PFSK-1 (cell line): ENCODE data around the gene SPATA46.

Source experiments
- FOXP2 ChIP-seq: optimal IDR thresholded peaks from 2 replicates; pipeline ENCODE3; 2011; ENCODE audit warnings: borderline replicate concordance, control low read depth, inconsistent platforms; ENCODE audit not compliant: insufficient read depth; ENCODE audit errors: extremely low read length, extremely low read depth
- POLR2AphosphoS5 ChIP-seq: IDR thresholded peaks from 2 replicates; pipeline ENCODE4 v1.6.1; 2012; ENCODE audit warnings: low read depth, mild to moderate bottlenecking, control low read depth, low read length, moderate library complexity
- SIN3A ChIP-seq: IDR thresholded peaks from 2 replicates; pipeline ENCODE4 v1.6.1; 2012; ENCODE audit warnings: mild to moderate bottlenecking, low read length, moderate library complexity, borderline replicate concordance; ENCODE audit not compliant: insufficient read depth
- TAF1 ChIP-seq: IDR thresholded peaks from 2 replicates; pipeline ENCODE4 v1.6.1; 2012; ENCODE audit warnings: low read length, control low read depth, borderline replicate concordance; ENCODE audit not compliant: insufficient read depth
- TF ChIP-seq, protein P1 (sequence below), 2 experiments: IDR thresholded peaks; 2 replicates each; pipeline versions ENCODE4 v1.6.1 to v1.8.0; 2011 to 2012; ENCODE audit warnings: low read depth in 2 of 2, low read length in 2 of 2, control low read depth in 1 of 2, inconsistent platforms in 1 of 2, mild to moderate bottlenecking in 1 of 2, moderate library complexity in 1 of 2; ENCODE audit not compliant: insufficient read depth in 1 of 2

Gene SPATA46

GRCh38 chr1:162397039-162397448 lies 20.4 kb upstream of the SPATA46 start:
- TF ChIP-seq FOXP2 (no peak), TAF1 (no peak), SIN3A (no peak), POLR2AphosphoS5 (no peak)
- TF ChIP-seq, protein P1, sequence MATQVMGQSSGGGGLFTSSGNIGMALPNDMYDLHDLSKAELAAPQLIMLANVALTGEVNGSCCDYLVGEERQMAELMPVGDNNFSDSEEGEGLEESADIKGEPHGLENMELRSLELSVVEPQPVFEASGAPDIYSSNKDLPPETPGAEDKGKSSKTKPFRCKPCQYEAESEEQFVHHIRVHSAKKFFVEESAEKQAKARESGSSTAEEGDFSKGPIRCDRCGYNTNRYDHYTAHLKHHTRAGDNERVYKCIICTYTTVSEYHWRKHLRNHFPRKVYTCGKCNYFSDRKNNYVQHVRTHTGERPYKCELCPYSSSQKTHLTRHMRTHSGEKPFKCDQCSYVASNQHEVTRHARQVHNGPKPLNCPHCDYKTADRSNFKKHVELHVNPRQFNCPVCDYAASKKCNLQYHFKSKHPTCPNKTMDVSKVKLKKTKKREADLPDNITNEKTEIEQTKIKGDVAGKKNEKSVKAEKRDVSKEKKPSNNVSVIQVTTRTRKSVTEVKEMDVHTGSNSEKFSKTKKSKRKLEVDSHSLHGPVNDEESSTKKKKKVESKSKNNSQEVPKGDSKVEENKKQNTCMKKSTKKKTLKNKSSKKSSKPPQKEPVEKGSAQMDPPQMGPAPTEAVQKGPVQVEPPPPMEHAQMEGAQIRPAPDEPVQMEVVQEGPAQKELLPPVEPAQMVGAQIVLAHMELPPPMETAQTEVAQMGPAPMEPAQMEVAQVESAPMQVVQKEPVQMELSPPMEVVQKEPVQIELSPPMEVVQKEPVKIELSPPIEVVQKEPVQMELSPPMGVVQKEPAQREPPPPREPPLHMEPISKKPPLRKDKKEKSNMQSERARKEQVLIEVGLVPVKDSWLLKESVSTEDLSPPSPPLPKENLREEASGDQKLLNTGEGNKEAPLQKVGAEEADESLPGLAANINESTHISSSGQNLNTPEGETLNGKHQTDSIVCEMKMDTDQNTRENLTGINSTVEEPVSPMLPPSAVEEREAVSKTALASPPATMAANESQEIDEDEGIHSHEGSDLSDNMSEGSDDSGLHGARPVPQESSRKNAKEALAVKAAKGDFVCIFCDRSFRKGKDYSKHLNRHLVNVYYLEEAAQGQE (IDR thresholded peaks at IDR 0.05; ENCODE audit: insufficient read depth in 1 of 2, low read depth in 2 of 2, low read length in 2 of 2), result no peak

- TF ChIP-seq FOXP2 (no peak), SIN3A (no peak), POLR2AphosphoS5 (no peak), TAF1 (no peak)
- TF ChIP-seq, protein P1 (IDR thresholded peaks at IDR 0.05; ENCODE audit: insufficient read depth in 1 of 2, low read depth in 2 of 2, low read length in 2 of 2), result no peak
Observed at GRCh38 chr1:162396201-162396906, 19.7 kb upstream of the SPATA46 start.

GRCh38 chr1:162391790-162392563 lies 15.3 kb upstream of the SPATA46 start:
- TF ChIP-seq POLR2AphosphoS5 (no peak), FOXP2 (no peak), SIN3A (no peak), TAF1 (no peak)
- TF ChIP-seq, protein P1 (IDR thresholded peaks at IDR 0.05; ENCODE audit: insufficient read depth in 1 of 2, low read depth in 2 of 2, low read length in 2 of 2), result no peak

DNA sequence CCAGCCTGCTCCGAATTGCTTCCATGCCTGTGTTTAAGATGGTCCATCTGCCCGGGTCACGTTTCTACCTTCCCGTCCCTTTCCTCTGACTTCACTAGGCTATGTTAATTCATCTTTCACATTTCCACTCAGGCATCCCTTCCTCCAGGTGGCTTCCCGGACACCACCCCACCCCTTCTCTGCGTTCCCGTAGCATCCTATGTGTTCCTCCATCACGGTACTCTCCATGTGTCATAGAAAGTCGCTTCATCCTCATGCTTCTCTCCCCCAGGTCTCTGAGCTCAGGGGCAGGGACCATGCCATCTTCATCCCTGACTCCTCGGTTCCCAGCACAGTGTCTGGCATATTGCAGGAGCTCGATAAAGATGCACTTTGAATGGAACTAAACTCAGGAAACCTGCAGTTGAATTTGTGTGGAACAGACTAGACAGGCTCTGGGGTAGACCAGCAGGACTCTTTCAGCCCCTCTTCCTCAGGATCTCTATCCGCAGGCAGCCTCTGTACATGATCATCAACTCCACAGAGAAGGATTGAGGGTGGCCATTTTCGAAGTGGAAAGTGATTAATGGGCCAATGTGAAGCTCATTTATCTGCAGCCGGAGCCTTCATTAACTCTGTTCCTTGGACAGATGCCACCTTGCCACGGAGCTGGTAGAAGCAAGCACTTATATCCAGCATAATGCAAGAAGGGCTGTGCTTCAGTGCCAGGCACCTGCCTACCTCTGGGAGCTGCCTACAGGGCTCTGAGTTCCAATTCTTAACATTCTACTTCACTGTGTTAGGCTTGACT lies 13.9 kb upstream of the SPATA46 start:
- TF ChIP-seq SIN3A, result no peak
- TF ChIP-seq, protein P1 (IDR thresholded peaks at IDR 0.05; ENCODE audit: insufficient read depth in 1 of 2, low read depth in 2 of 2, low read length in 2 of 2), result no peak
- TF ChIP-seq TAF1, result no peak
- no peak for TF ChIP-seq POLR2AphosphoS5
- no peak for TF ChIP-seq FOXP2
